Epithelial cell of esophagus (primary cell): ENCODE results near the gene SEC16A.

Source experiments
- DNase-seq: peaks from one replicate; pipeline ENCODE4 v3.0.0; 2010; ENCODE audit warnings: low read depth
- H3K4me3 ChIP-seq: 2 replicates; pipeline ENCODE4 v1.5.1; 2011; ENCODE audit warnings: mild to moderate bottlenecking, low read length, control low read depth
- CTCF ChIP-seq: IDR thresholded peaks from 2 replicates; pipeline ENCODE4 v1.5.1; 2011; ENCODE audit warnings: low read depth, mild to moderate bottlenecking, low read length, control low read depth, inconsistent platforms; ENCODE audit not compliant: insufficient read depth; ENCODE audit errors: missing control alignments

SEC16A gene

GRCh38 chr9:136483589-136484152, 831 bp upstream of the SEC16A start:
- TF ChIP-seq CTCF: no peak
- peak overlapping the region; percentile 61 for H3K4me3 ChIP-seq
- peak; percentile 86 for DNase-seq

- TF ChIP-seq CTCF: no peak
- DNase-seq: peak; percentile 41
- peak overlapping the region; percentile 63 for H3K4me3 ChIP-seq
These were observed 621 bp downstream of the SEC16A start for GRCh38 chr9:136482046-136482792.

- TF ChIP-seq CTCF: no peak
- DNase-seq: no peak
- peak overlapping the region; percentile 63 for H3K4me3 ChIP-seq
These were observed 1.3 kb downstream of the SEC16A start for GRCh38 chr9:136481558-136481957.

- TF ChIP-seq CTCF: no peak
- no peak overlapping the region for H3K4me3 ChIP-seq
- no peak for DNase-seq
These were observed 6.3 kb downstream of the SEC16A start for GRCh38 chr9:136476369-136477150.

GRCh38 chr9:136474974-136475865, 7.6 kb downstream of the SEC16A start:
- TF ChIP-seq CTCF: no peak
- no peak overlapping the region for H3K4me3 ChIP-seq
- no peak for DNase-seq

GRCh38 chr9:136474021-136474640, 8.7 kb downstream of the SEC16A start:
- H3K4me3 ChIP-seq: no peak overlapping the region
- no peak for TF ChIP-seq CTCF
- DNase-seq: no peak
